Chondrocyte (in vitro differentiated cells): ENCODE results near the gene CD247. TPM values are rescaled to one million over a fixed set of nuclear protein-coding genes. Genes with fewer than 3 reads are reported as not detected.

Experiments
- DNase-seq: peaks from one replicate; pipeline ENCODE4 v3.0.0; 2021; ENCODE audit warnings: mixed read lengths, low spot score
- H3K27ac Mint-ChIP-seq: one replicate; pipeline ENCODE4 v1.8.0; 2021; ENCODE audit warnings: mild to moderate bottlenecking, moderate library complexity, mixed read lengths; ENCODE audit not compliant: unreplicated experiment
- H3K27me3 Mint-ChIP-seq: 2 replicates; pipeline ENCODE4 v1.8.0; 2021; ENCODE audit warnings: low read depth, mixed read lengths
- H3K36me3 Mint-ChIP-seq: 2 replicates; pipeline ENCODE4 v1.8.0; 2021; ENCODE audit warnings: low read depth, mixed read lengths
- H3K4me1 Mint-ChIP-seq: 2 replicates; pipeline ENCODE4 v1.8.0; 2021; ENCODE audit warnings: low read depth, mild to moderate bottlenecking, mixed read lengths
- H3K4me3 Mint-ChIP-seq: one replicate; pipeline ENCODE4 v1.8.0; 2021; ENCODE audit warnings: mild to moderate bottlenecking, moderate library complexity, mixed read lengths; ENCODE audit not compliant: unreplicated experiment
- H3K9me3 Mint-ChIP-seq: 2 replicates; pipeline ENCODE4 v1.8.0; 2021; ENCODE audit warnings: low read depth, mixed read lengths
- total RNA-seq: library from RNA; stranded (reverse); gene quantifications from 3 replicates; pipeline ENCODE4 v1.2.1, GENCODE V29; 2021
- TF ChIP-seq, protein P1 (sequence below): fragments of 200-600 bp; sonication (generic); IDR thresholded peaks from 2 replicates; pipeline ENCODE4 v1.5.0; 2021; ENCODE audit warnings: antibody characterized with exemption, mild to moderate bottlenecking, moderate library complexity

The CD247 gene
- total RNA-seq, 1 donor from 2014 or later: not detected

DNA sequence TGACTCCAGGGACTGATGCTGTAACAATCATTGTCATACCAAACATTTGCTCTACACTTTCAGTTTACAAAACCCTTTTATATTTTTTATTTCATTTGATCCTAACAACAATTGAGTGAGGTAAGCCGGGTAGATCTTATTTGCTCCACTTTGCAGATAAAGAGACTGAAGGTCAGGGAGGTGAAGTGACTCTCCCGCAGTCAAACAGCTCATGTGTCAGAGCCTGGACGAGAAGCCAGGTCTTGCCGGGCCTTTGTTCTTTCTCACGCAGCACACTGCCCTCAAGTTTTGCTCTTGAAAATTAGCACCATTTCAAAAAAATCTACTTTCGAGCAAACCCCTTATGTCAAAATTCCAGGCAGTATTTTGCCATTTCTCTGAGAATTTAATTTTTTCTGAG is 65.2 kb downstream of the CD247 start:
- H3K9me3 Mint-ChIP-seq: no peaks in the 10 kb centered on the region

DNA sequence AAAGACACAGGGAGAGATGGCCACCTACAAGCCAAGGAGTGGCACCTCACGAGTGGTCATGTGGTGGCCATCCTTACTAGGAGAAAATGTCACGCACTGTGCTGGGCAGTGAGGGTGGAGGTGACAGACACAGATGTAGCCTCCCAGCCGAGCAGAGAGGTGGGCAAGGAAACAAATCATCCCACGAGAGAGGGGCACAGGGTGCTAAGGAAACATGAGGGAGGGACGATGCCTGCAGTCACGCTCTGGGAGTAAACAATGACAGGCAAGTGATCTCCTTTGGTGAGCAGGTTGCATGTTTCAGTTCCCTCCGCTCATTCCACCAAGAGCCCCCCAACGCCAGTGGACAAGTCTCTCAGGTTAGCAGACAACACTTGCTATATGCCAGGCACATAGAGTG is 65.8 kb downstream of the CD247 start:
- Mint-ChIP-seq H3K4me3 (no peak overlapping the region), H3K27me3 (peaks cover 2% of the 10 kb centered on the region), H3K4me1 (peaks cover 8% of the 10 kb centered on the region)

More for the DNA sequence above, 65.2 kb downstream of the CD247 start:
- no peak overlapping the region for H3K27ac Mint-ChIP-seq
- H3K4me1 Mint-ChIP-seq: peaks cover 8% of the 10 kb centered on the region
- H3K27me3 Mint-ChIP-seq: peaks cover 2% of the 10 kb centered on the region
- no peaks in the 10 kb centered on the region for H3K36me3 Mint-ChIP-seq
- no peak overlapping the region for H3K4me3 Mint-ChIP-seq
- no peak for DNase-seq
- TF ChIP-seq, protein P1, sequence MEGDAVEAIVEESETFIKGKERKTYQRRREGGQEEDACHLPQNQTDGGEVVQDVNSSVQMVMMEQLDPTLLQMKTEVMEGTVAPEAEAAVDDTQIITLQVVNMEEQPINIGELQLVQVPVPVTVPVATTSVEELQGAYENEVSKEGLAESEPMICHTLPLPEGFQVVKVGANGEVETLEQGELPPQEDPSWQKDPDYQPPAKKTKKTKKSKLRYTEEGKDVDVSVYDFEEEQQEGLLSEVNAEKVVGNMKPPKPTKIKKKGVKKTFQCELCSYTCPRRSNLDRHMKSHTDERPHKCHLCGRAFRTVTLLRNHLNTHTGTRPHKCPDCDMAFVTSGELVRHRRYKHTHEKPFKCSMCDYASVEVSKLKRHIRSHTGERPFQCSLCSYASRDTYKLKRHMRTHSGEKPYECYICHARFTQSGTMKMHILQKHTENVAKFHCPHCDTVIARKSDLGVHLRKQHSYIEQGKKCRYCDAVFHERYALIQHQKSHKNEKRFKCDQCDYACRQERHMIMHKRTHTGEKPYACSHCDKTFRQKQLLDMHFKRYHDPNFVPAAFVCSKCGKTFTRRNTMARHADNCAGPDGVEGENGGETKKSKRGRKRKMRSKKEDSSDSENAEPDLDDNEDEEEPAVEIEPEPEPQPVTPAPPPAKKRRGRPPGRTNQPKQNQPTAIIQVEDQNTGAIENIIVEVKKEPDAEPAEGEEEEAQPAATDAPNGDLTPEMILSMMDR: no peak

DNA sequence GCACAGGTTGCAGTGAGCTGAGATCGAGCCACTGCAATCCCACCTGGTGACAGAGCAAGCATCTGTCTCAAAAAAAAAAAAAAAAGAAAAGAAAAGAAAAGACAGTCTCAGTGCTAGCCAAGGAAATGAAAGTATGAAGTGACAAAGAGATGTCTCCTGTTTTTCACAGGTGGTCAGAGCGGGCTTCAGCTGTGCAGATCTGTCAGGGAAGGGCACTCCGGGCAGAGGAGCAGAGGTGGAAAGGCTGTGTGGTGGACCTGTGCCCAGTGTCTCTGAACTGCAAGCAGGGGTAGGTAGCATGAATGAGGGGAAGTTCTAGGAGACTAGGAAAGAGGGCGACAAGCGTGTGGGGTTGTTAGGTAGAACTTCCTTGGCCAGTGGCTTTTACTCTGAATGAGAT is 67.5 kb downstream of the CD247 start:
- TF ChIP-seq, protein P1: no peak
- Mint-ChIP-seq H3K36me3 (no peaks in the 10 kb centered on the region), H3K27ac (no peak overlapping the region), H3K4me1 (peaks cover 4% of the 10 kb centered on the region), H3K27me3 (peaks cover 4% of the 10 kb centered on the region), H3K9me3 (no peaks in the 10 kb centered on the region), H3K4me3 (no peak overlapping the region)
- no peak for DNase-seq

More for the DNA sequence above, 65.8 kb downstream of the CD247 start:
- Mint-ChIP-seq H3K27ac (no peak overlapping the region), H3K9me3 (no peaks in the 10 kb centered on the region), H3K36me3 (no peaks in the 10 kb centered on the region)
- no peak for DNase-seq
- TF ChIP-seq, protein P1: no peak

DNA sequence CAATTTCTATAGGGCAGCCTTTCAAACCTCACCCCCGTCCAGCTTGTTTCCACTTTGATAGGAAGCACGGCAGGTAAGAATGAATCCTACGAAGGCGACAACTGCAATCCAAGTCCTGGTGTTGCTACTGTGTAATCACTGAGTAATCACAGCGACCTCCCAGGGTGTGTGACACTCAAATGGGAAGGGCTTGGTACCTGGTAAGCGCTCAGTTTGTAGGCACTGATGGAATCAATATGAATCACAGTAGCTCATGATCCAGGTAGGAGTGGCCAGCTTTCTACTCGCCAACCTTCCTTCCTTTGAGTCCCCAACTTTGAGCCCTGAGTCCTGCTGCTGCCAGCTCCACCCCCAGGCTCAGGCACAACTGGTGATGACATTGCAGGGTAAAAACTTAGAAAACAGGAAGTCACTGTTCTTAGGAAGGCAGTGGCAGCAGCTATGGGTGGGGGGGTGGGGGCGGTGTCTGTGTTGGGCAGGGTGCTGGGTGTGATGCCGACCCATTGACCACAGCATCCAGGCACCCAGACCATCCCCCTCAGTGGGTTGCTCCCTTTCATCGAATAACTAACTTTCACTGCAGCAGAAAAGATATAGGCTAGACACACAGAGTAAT is 70.7 kb downstream of the CD247 start:
- Mint-ChIP-seq H3K27ac (no peak overlapping the region), H3K4me3 (no peak overlapping the region), H3K4me1 (no peaks in the 10 kb centered on the region), H3K27me3 (peaks cover 8% of the 10 kb centered on the region), H3K36me3 (no peaks in the 10 kb centered on the region), H3K9me3 (no peaks in the 10 kb centered on the region)
- no peak for DNase-seq
- TF ChIP-seq, protein P1: no peak

DNA sequence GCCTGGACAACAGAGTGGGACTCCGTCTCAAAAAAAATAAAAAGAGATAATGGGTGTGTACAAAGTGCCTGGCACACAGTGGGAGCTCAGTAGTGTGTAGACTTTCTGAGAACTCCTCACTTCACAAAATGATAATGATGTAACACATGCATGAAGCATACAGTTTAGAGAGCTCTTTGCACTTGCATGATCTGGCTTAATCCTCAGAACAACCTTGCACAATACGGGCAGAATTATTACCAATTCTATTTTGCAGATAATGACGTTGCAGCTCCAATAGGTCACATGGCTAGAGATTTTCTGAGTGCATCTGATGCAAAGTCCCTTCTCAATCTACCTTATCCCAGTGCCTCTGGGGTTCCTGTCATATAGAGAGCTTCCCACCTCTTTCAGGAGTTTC is 71.4 kb downstream of the CD247 start:
- Mint-ChIP-seq H3K4me3 (no peak overlapping the region), H3K36me3 (no peaks in the 10 kb centered on the region), H3K27ac (no peak overlapping the region), H3K4me1 (peaks cover 4% of the 10 kb centered on the region), H3K27me3 (peaks cover 8% of the 10 kb centered on the region), H3K9me3 (no peaks in the 10 kb centered on the region)
- DNase-seq: no peak
- TF ChIP-seq, protein P1: no peak
